NAMALWA (cell line): ENCODE data around the gene AXIN1.
"Not testable (repeated sequence)": the region's sequence is repeated elsewhere in the genome, so short reads cannot be mapped to it uniquely, and the experiment has no call there.

Source experiments
- DNase-seq: peaks from one replicate; pipeline ENCODE4 v3.0.0-alpha.2; 2015; ENCODE audit warnings: low spot score

Gene AXIN1

GRCh38 chr16:381012-381788 is 28.7 kb upstream of the AXIN1 start:
- peak; percentile 46 for DNase-seq

DNA sequence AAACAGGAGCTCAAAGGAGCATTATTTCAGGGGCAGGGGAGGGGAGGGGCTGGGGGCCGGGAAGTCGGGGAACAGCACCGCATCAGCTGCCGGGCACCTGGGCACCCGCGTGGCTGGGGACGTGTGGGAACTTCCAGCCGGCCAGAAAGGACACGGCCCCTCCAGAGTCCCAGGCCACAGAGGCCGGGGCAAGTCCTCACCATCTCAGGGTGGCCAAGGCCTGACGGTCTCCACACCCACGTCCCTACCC is 28.2 kb upstream of the AXIN1 start:
- no peak for DNase-seq

DNA sequence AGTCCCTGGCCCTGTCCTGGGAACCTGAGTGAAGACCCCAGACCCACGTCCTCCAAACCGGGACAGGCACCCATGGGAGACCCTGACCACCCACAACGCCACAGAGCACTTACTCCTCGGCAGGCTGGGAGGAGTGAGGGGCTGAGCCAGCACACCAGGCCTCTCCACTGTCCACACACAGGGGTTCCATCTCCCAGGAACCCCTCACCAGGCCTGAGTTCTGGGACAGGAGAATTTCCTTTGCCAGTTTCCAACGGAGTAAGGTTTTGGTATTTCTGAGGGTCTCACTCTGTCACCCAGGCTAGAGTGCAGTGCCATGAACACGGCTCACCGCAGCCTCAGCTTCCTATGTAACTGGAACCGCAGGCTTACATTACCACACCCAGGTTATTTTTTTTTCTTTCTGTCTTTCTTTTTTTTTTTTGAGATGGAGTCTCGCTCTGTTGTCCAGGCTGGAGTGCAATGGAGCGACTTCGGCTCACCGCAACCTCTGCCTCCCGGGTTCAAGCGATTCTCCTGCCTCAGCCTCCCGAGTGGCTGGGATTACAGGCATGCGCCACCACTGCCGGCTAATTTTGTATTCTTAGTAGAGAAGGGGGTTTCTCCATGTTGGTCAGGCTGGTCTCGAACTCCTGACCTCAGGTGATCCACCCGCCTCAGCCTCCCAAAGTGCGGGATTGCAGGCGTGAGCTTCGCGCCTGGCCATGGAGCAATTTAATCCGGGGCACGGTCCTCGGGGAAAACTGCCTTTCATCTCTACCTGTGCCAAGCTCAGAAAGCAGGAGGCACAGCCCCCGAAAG is 27.6 kb upstream of the AXIN1 start:
- no peak for DNase-seq

GRCh38 chr16:379183-379960 is 26.8 kb upstream of the AXIN1 start:
- no peak for DNase-seq

DNA sequence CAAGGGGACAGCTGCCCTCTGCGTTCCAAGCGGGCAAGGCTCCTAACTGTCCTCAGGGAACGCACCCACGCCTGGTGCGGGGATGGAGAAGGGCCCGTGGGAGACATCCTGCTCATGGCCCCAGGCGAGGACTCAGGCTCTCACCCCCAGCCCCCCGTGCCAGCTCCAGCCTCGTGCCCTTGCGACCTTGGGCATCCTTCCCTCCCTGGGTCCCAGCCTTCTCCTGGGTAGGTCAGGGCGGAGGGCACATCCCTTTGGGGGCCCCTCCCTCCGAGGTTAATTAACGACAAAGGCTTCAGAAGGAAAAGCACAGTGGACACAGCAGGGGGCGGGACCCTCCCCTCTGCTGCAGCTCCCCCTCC is 26.3 kb upstream of the AXIN1 start:
- DNase-seq, result no peak

DNA sequence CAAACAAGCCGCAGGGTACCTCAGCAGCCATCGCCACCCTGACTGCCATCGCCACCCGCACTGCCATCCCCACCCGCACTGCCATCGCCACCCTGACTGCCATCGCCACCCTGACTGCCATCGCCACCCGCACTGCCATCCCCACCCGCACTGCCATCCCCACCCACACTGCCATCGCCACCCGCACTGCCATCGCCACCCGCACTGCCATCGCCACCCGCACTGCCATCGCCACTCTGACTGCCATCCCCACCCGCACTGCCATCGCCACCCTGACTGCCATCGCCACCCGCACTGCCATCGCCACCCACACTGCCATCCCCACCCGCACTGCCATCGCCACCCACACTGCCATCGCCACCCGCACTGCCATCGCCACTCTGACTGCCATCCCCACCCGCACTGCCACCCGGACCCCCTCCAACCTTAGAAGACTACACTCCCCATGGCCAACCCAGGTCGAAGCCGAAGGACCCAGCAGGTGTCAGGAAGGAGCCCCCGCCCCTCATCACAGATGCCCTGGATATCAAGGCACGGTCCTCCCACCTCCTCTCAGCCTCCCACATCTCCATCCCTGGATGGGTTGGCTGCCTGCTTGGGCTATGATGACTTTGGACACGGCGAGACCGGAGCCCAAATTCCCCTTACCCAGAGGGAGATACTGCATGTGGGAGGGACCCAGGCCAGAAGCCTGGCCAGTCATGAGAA is 25.7 kb upstream of the AXIN1 start:
- DNase-seq, result not testable (repeated sequence)

- no peak for DNase-seq
Observed at GRCh38 chr16:377419-377951, 25.0 kb upstream of the AXIN1 start.

DNA sequence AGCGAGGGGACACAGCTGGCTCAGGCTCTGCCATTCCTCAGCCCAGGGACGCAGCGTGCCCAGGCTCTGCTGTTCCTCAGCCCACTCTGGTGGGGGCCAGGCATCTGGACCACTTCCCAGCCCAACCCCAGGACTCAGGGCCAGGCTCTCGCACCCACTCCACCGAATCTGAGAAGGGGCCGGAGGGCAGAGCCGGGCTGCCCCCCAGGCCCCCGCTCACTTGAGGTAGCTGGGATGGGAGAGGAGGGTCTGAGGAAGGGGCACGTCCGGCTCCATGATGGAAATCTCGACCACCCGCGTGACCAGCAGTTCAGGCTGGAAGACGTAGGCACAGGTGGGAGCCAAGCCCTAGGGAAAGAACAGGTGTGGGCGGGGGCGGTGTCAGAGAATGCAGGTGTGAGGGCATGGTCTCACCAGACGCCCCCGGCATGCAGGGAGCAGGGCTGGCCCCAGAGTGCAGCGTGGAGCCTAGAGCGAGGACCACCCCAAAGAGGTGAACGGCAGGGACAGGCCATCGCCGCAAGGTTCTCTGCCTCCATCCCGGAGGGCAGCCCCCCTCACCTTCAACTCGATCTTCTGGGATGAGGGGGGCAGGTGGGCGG is 24.4 kb upstream of the AXIN1 start:
- no peak for DNase-seq

DNA sequence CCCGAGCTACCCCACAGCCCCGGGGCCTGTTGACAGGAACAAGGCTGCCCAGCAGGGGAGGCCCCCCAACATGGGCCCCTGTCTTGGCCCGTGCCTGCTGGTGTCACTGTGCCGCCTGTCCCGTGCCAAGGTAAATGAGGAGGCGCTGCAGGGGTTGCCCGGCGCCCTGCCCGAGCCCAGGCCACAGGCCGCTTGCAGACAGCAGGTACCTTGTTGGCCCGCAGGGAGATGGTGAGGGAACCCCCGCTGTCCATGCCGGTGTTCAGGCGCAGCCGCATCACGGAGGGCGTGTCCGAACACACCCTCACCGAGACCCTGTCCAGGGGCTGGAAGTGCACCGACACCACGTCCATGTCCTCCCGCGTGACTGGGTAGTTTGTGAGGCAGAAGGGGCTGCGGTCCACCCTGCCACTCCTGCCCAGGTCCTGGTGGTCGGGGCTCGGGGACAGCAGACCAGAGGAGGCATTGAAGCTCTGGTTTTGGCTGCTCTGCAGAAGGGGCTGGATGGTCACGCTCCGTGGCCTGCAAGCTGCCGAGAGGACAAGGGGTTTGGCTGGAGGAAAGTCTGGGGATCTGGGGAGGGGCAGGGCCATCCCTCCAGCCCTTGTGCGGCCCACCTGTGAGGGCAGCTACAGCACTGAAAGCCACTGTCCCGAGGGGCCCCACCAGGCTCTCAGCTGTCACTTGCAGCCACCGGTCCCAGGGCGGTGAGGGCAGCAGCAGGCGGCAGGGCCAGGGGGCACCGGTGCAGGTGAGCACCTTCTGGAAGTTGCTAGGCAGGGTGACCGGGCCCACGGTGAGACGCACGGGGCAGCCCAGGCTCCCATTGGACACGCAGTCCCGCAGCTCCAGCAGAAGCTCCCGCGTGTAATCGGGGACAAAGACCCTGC is 23.6 kb upstream of the AXIN1 start:
- no peak for DNase-seq

DNA sequence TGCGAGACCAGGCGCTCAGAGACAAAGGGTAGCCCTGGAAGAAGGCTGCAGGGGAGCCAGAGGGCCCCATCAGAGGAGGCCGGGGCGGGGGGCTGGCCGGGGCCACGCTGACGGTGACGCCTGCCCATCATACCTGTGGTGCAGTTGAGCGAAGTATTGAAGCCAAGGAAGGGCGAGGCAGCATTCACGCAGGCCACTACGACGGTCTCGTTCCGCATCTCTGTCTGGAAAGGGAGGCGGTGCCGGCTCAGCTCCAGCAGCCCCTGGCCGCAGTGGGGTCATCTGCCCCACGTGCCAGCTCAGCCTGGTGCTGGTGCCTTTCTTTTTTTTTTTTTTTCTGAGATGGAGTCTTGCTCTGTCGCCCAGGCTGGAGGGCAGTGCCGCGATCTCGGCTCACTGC is 22.7 kb upstream of the AXIN1 start:
- no peak for DNase-seq

GRCh38 chr16:374616-374926 is 22.0 kb upstream of the AXIN1 start:
- DNase-seq, result no peak

DNA sequence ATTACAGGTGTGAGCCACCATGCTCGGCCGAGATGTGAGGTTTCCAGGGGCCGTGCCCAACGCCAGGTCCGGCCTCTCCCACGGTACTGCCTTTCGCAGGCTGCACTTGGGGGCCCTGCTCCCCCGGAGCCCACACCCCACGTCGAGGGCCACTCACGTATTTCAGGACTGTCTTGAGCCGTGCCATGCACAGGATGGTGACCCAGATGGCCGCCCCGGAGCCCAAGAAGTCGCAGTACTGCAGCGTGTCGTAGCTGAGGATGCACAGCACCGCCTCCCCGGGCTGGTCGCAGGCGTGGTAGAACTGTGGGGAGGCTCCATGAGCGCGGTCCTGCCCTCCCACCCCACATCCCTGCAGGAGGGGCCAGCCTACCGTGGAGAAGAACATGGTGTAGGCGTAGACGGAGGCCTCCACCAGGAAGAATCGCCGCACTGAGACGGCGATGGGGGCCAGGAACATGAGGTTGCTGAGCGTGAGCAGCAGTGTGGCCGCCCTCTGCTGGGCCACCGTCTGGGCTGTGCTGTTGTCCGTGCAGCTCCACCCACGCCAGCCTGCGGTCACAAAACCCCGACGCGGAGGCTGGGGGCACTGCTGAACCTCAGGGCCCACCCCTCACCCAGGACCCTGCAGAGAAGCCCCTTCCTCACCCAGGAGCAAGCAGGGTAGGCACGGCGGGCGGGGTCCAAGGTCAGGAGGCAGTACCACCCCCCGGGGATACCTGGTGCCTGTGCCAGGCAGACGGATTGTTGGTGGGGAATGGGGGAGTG is 21.5 kb upstream of the AXIN1 start:
- DNase-seq, result no peak

GRCh38 chr16:373020-373598 is 20.6 kb upstream of the AXIN1 start:
- no peak for DNase-seq

- DNase-seq, result no peak
Observed at GRCh38 chr16:372302-372983, 19.9 kb upstream of the AXIN1 start.

- peak; percentile 46 for DNase-seq
Observed at GRCh38 chr16:371515-372301, 19.2 kb upstream of the AXIN1 start.

- no peak for DNase-seq
Observed at GRCh38 chr16:370979-371514, 18.5 kb upstream of the AXIN1 start.

DNA sequence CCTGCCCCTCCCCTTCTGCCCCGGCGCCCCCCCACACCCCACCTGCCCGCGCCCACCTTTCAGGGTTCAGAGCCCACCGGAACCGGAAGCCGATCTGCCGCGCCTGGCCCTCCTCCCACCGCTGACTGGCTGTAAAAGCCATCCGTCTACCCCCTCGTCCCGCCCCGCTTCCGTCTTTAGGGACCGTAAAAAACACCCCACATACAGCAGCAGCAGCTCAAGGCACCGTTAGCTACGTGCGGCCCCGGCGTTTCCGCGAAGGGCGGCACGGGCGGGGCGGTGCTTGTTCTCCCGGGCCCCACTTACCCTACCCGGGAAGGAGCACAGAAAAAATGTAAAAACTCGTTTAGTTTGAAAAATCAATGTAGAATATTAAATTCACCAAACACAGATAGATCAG is 17.9 kb upstream of the AXIN1 start, which contains the start of gene MRPL28:
Gene MRPL28, minus strand, starts transcription at position 96 of the 400 bp plus-strand sequence. CDS start 320 bp downstream, outside the sequence.
- peak; percentile 96 for DNase-seq

- no peak for DNase-seq
Observed at GRCh38 chr16:369866-370436, 17.4 kb upstream of the AXIN1 start.
